ENCODE results near the gene GRK6. TPM values are rescaled to one million over a fixed set of nuclear protein-coding genes. Genes with fewer than 3 reads are reported as not detected.

The GRK6 gene
- total and polyA plus RNA-seq, 2 experiments from 2014 or later: 13.0 to 56.8 TPM

- TF ChIP-seq REST (IDR thresholded peaks at IDR 0.05; ENCODE audit: unreplicated experiment): no peak
- TF ChIP-seq CREB1 (CRISPR knock-in tag; IDR thresholded peaks at IDR 0.05; ENCODE audit: low read depth): no peak
- no peak for TF ChIP-seq JUNB (IDR thresholded peaks at IDR 0.05; ENCODE audit: unreplicated experiment)
Observed at GRCh38 chr5:177445052-177445916, 18.8 kb downstream of the GRK6 start (continued).

- no peaks in the 10 kb centered on the region for H3K36me3 ChIP-seq (ENCODE audit: insufficient read depth)
- peaks cover 44% of the 10 kb centered on the region for H3K27me3 Mint-ChIP-seq (ENCODE audit: insufficient read depth, low read depth, poor library complexity)
- H3K4me3 ChIP-seq: peak overlapping the region; percentile 80
- no peak overlapping the region for H2AFZ ChIP-seq
- no peak for DNase-seq (ENCODE audit: low spot score)
- no peak for ATAC-seq
- peaks cover 26% of the 10 kb centered on the region for H3F3A ChIP-seq (replicated peaks; ENCODE audit: low read depth)
- TF ChIP-seq REST (IDR thresholded peaks at IDR 0.05; ENCODE audit: unreplicated experiment) (no peak), ETS1 (IDR thresholded peaks at IDR 0.05) (no peak), ZNF114 (CRISPR knock-in tag; IDR thresholded peaks at IDR 0.05) (no peak), STAT1 (IDR thresholded peaks at IDR 0.05; ENCODE audit: unreplicated experiment) (no peak), CTCF (conservative IDR thresholded peaks at IDR 0.05; ENCODE audit: low read depth in 2 of 2) (no peak), POLR2AphosphoS5 (IDR thresholded peaks at IDR 0.05; ENCODE audit: low read depth) (no peak), CREB1 (CRISPR knock-in tag; IDR thresholded peaks at IDR 0.05; ENCODE audit: low read depth) (no peak), EZH2phosphoT487 (IDR thresholded peaks at IDR 0.05; ENCODE audit: unreplicated experiment) (no peak)
- peaks cover 11% of the 10 kb centered on the region; the same call in 2 of the 3 replicates for H3K36me3 Mint-ChIP-seq (ENCODE audit: low read depth)
- no peaks in the 10 kb centered on the region; the same call in 1 of the 2 replicates for H4K20me1 ChIP-seq (replicated peaks; ENCODE audit: insufficient read depth)
- H3K79me2 ChIP-seq (replicated peaks; ENCODE audit: insufficient read depth): no peaks in the 10 kb centered on the region
- H3K9me2 ChIP-seq (ENCODE audit: insufficient read depth): no peaks in the 10 kb centered on the region
- peak overlapping the region; percentile 67 for H3K4me3 Mint-ChIP-seq
- no peak overlapping the region for H3K27ac Mint-ChIP-seq
- peaks cover 23% of the 10 kb centered on the region for H3K4me1 ChIP-seq (ENCODE audit: insufficient read depth)
- H3K27ac ChIP-seq (ENCODE audit: low read depth): no peak overlapping the region
- peaks cover 37% of the 10 kb centered on the region for H3K27me3 ChIP-seq (ENCODE audit: insufficient read depth)
- peaks cover 3% of the 10 kb centered on the region; the same call in 1 of the 3 replicates for H3K9me3 Mint-ChIP-seq
- peaks cover 36% of the 10 kb centered on the region for H3K4me1 Mint-ChIP-seq
- H3K4me2 ChIP-seq: peak overlapping the region; percentile 88
Observed at GRCh38 chr5:177445917-177446199, 19.4 kb downstream of the GRK6 start.

Data from GM23338 (cell line).